Activated CD4-positive, alpha-beta T cell treated with anti-CD3 and anti-CD28 coated beads for 36 hours (primary cell): ENCODE data around the gene GAR1. TPM values are rescaled to one million over a fixed set of nuclear protein-coding genes. Genes with fewer than 3 reads are reported as not detected.

ENCODE experiments used
- ATAC-seq: fragments of 200-7000 bp; cut with Tn5 transposase; one replicate; pipeline ENCODE4 v1.10.0; 2021; ENCODE audit warnings: mild to moderate bottlenecking, moderate library complexity
- CTCF ChIA-PET: fragments of 350-600 bp; sonication (Branson Sonifier 250); formaldehyde crosslinking; loops from one replicate; lab custom pipeline; 2021; ENCODE audit warnings: antibody characterized with exemption; lab: Charles Lee
- POLR2A ChIA-PET: fragments of 350-600 bp; sonication (Branson Sonifier 250); formaldehyde crosslinking; loops from one replicate; lab custom pipeline; 2021; ENCODE audit warnings: antibody characterized with exemption, inconsistent platforms; lab: Charles Lee
- DNase-seq: peaks from one replicate; pipeline ENCODE4 v3.0.0-alpha.2; 2020
- H3K27ac Mint-ChIP-seq: one replicate; pipeline ENCODE4 v1.8.0; 2021; ENCODE audit warnings: mixed read lengths
- H3K27me3 Mint-ChIP-seq: one replicate; pipeline ENCODE4 v1.8.0; 2021; ENCODE audit warnings: mixed read lengths
- H3K36me3 Mint-ChIP-seq: one replicate; pipeline ENCODE4 v1.8.0; 2021; ENCODE audit warnings: low read depth, mixed read lengths
- H3K4me1 Mint-ChIP-seq: one replicate; pipeline ENCODE4 v1.8.0; 2021; ENCODE audit warnings: mixed read lengths
- H3K4me3 Mint-ChIP-seq: one replicate; pipeline ENCODE4 v1.8.0; 2021; ENCODE audit warnings: mild to moderate bottlenecking, moderate library complexity, mixed read lengths
- H3K9me3 Mint-ChIP-seq: one replicate; pipeline ENCODE4 v1.8.0; 2021; ENCODE audit warnings: low read depth, mixed read lengths
- intact Hi-C, 2 experiments: fragments of 100-400 bp; cut with DNase I in 1 of 2; cut with micrococcal nuclease in 1 of 2; formaldehyde crosslinking; loops; one replicate each; pipeline versions ENCODE4 v1.14.2 to v1.15.1; 2022 to 2024; cut with DNase I, micrococcal nuclease
- total RNA-seq, 2 experiments: library from RNA; stranded (reverse); gene quantifications; one replicate each; pipeline ENCODE4 v1.2.3, GENCODE V29; 2021

Gene GAR1
- total RNA-seq, 2 experiments from 2014 or later, result 37.4 to 42.2 TPM

- Mint-ChIP-seq H3K4me1 (no peaks in the 10 kb centered on the region), H3K9me3 (no peaks in the 10 kb centered on the region), H3K27me3 (no peaks in the 10 kb centered on the region), H3K36me3 (no peaks in the 10 kb centered on the region), H3K27ac (no peak overlapping the region), H3K4me3 (no peak overlapping the region)
- ChIA-PET CTCF (interaction anchor here (1.6 kb wide), 1 partner anchor 9 kb away, joined by 5 read pairs; no protein-coding TSS in a partner anchor), POLR2A (no interaction called here)
- no peak for ATAC-seq
- DNase-seq, result no peak
- intact Hi-C loops, result no loop called here
Measured at GRCh38 chr4:109872950-109873656, 57.5 kb downstream of the GAR1 start.

- Mint-ChIP-seq H3K27ac (no peak overlapping the region), H3K36me3 (no peaks in the 10 kb centered on the region), H3K4me1 (no peaks in the 10 kb centered on the region), H3K9me3 (no peaks in the 10 kb centered on the region), H3K4me3 (no peak overlapping the region), H3K27me3 (no peaks in the 10 kb centered on the region)
- POLR2A ChIA-PET, result no interaction called here
- intact Hi-C loops, result no loop called here
- no peak for ATAC-seq
- CTCF ChIA-PET, result no interaction called here
- DNase-seq, result no peak
Measured at GRCh38 chr4:109873791-109874514, 58.4 kb downstream of the GAR1 start.

Other genes starting within 250 kb of the GAR1 start
- gene CASP6, start 112.3 kb upstream of the GAR1 start, total RNA-seq, result 10 to 100 TPM; 23.3 to 26.5 TPM
- 10 to 100 TPM; 17.9 to 31.1 TPM for gene PLA2G12A, start 85.7 kb upstream of the GAR1 start, total RNA-seq
- gene CFI, start 13.8 kb upstream of the GAR1 start, total RNA-seq, result not detected
- gene RRH, start 12.2 kb downstream of the GAR1 start, total RNA-seq, result under 1 TPM in 1 of 2 experiments, not detected in 1; 0.21 TPM
- under 1 TPM; 0.19 to 0.27 TPM for gene LRIT3, start 32.3 kb downstream of the GAR1 start, total RNA-seq
- under 1 TPM in 1 of 2 experiments, not detected in 1; 0.34 TPM for gene EGF, start 97.1 kb downstream of the GAR1 start, total RNA-seq